HepG2 (cell line): ENCODE results near the gene NAV1. TPM values are rescaled to one million over a fixed set of nuclear protein-coding genes. Genes with fewer than 3 reads are reported as not detected.

Experiments used
- AGO1 ChIP-seq: fragments of 200-400 bp; formaldehyde crosslinking; IDR thresholded peaks from 2 replicates; pipeline ENCODE4 v1.6.1; 2017; ENCODE audit warnings: mild to moderate bottlenecking, low read depth, low read length, moderate library complexity; ENCODE audit not compliant: poor library complexity, severe bottlenecking
- CAMTA2 ChIP-seq: sonication (generic); formaldehyde crosslinking; IDR thresholded peaks from 2 replicates; pipeline ENCODE4 v1.4.0; 2020; ENCODE audit warnings: mild to moderate bottlenecking, missing genetic modification reagents, borderline replicate concordance
- EEA1 ChIP-seq: sonication (generic); formaldehyde crosslinking; IDR thresholded peaks from 2 replicates; pipeline ENCODE4 v1.5.1; 2020; ENCODE audit warnings: mild to moderate bottlenecking, missing genetic modification reagents, borderline replicate concordance
- ELF1 ChIP-seq: sonication (generic); formaldehyde crosslinking; IDR thresholded peaks from 2 replicates; pipeline ENCODE4 v1.4.0; 2020; ENCODE audit warnings: missing genetic modification reagents
- EP300 ChIP-seq, 3 experiments: sonication (generic) in 1 of 3; formaldehyde crosslinking in 1 of 3; IDR thresholded peaks; 2 replicates each; pipeline versions ENCODE4 v1.5.1 to v1.6.1; 2011 to 2020; ENCODE audit warnings: low read depth in 2 of 3, low read length in 2 of 3, borderline replicate concordance in 1 of 3, improper control_type of control experiment in 1 of 3, mild to moderate bottlenecking in 1 of 3, missing genetic modification reagents in 1 of 3, moderate library complexity in 1 of 3
- HNF4A ChIP-seq: sonication (generic); formaldehyde crosslinking; IDR thresholded peaks from 2 replicates; pipeline ENCODE4 v1.4.0; 2020; ENCODE audit warnings: missing genetic modification reagents
- HNRNPK ChIP-seq: fragments of 200-400 bp; formaldehyde crosslinking; IDR thresholded peaks from 2 replicates; pipeline ENCODE4 v1.6.1; 2018; ENCODE audit warnings: low read length, low read depth, moderate library complexity, mild to moderate bottlenecking; ENCODE audit not compliant: poor library complexity, severe bottlenecking
- KDM2A ChIP-seq: sonication (generic); formaldehyde crosslinking; IDR thresholded peaks from 2 replicates; pipeline ENCODE4 v1.4.0; 2020; ENCODE audit warnings: low read depth, missing genetic modification reagents, borderline replicate concordance
- MAZ ChIP-seq, 2 experiments: sonication (generic) in 1 of 2; formaldehyde crosslinking in 1 of 2; IDR thresholded peaks; 2 replicates each; pipeline versions ENCODE4 v1.5.0 to v1.6.1; 2012 to 2020; ENCODE audit warnings: low read depth in 2 of 2, mild to moderate bottlenecking in 2 of 2, borderline replicate concordance in 1 of 2, improper control_type of control experiment in 1 of 2, low read length in 1 of 2, missing genetic modification reagents in 1 of 2, moderate library complexity in 1 of 2
- MIER2 ChIP-seq: IDR thresholded peaks from 2 replicates; pipeline ENCODE4 v1.6.1; 2016; ENCODE audit warnings: missing biosample characterization, missing genetic modification reagents
- NR2F6 ChIP-seq, 2 experiments: IDR thresholded peaks; 2 replicates each; pipeline ENCODE4 v1.6.1; 2016; ENCODE audit warnings: antibody characterized with exemption in 1 of 2, mild to moderate bottlenecking in 1 of 2
- TRIM24 ChIP-seq: sonication (generic); formaldehyde crosslinking; IDR thresholded peaks from 2 replicates; pipeline ENCODE4 v1.8.0; 2022; ENCODE audit warnings: mild to moderate bottlenecking, missing genetic modification reagents
- ZMYM3 ChIP-seq: sonication (generic); formaldehyde crosslinking; IDR thresholded peaks from 2 replicates; pipeline ENCODE4 v1.5.1; 2020; ENCODE audit warnings: mild to moderate bottlenecking, missing genetic modification reagents
- ZNF101 ChIP-seq: sonication (generic); formaldehyde crosslinking; IDR thresholded peaks from 2 replicates; pipeline ENCODE4 v1.4.0; 2020; ENCODE audit warnings: mild to moderate bottlenecking, low read depth, missing genetic modification reagents, borderline replicate concordance
- ZNF75D ChIP-seq: sonication (generic); formaldehyde crosslinking; IDR thresholded peaks from 2 replicates; pipeline ENCODE4 v1.8.1; 2023; ENCODE audit warnings: missing genetic modification reagents, mild to moderate bottlenecking, borderline replicate concordance
- ZNF777 ChIP-seq: sonication (generic); formaldehyde crosslinking; IDR thresholded peaks from 2 replicates; pipeline ENCODE4 v1.4.0; 2020; ENCODE audit warnings: missing genetic modification reagents
- ZNF850 ChIP-seq: sonication (generic); formaldehyde crosslinking; conservative IDR thresholded peaks from 2 replicates; pipeline ENCODE4 v1.9.0; 2021; ENCODE audit warnings: mild to moderate bottlenecking, missing genetic modification reagents
- polyA plus RNA-seq, 8 experiments: library from polyadenylated mRNA; depleted of rRNA in 3 of 8; stranded (reverse) in 7 of 8; unstranded in 1 of 8; fragments of >200 nt; fragmentation: Illumina TruSeq in 4 of 8; extraction: Trizol in 4 of 8; gene quantifications; 2 replicates each; pipeline versions ENCODE4 v1.2.1 to v1.2.3, GENCODE V29; 2011 to 2016; ENCODE audit warnings: low read depth in 4 of 8, missing spikeins in 1 of 8, mixed read lengths in 1 of 8; ENCODE audit not compliant: insufficient read depth in 1 of 8
- total RNA-seq, 5 experiments: library from RNA; depleted of rRNA; stranded (reverse); fragments of >200 nt; fragmentation: Illumina TruSeq; extraction: Trizol; gene quantifications; 2 replicates each; pipeline ENCODE4 v1.2.3, GENCODE V29; 2016; ENCODE audit warnings: low read depth in 1 of 5
- TF ChIP-seq, protein P1 (sequence below): fragments of 450-650 bp; IDR thresholded peaks from 2 replicates; pipeline ENCODE4 v1.6.1; 2017; ENCODE audit warnings: mild to moderate bottlenecking
- TF ChIP-seq, protein P2 (sequence below): sonication (generic); formaldehyde crosslinking; IDR thresholded peaks from 2 replicates; pipeline ENCODE4 v1.4.0; 2020; ENCODE audit warnings: missing genetic modification reagents
- TF ChIP-seq, protein P3 (sequence below): sonication (generic); formaldehyde crosslinking; IDR thresholded peaks from 2 replicates; pipeline ENCODE4 v1.4.0; 2020; ENCODE audit warnings: mild to moderate bottlenecking, low read depth, missing genetic modification reagents
- TF ChIP-seq, protein P4 (sequence below): IDR thresholded peaks from 2 replicates; pipeline ENCODE4 v1.6.1; 2016; ENCODE audit warnings: missing genetic modification reagents, missing compliant biosample characterization
- TF ChIP-seq, protein P5 (sequence below): sonication (generic); formaldehyde crosslinking; IDR thresholded peaks from 2 replicates; pipeline ENCODE4 v1.9.0; 2021; ENCODE audit warnings: missing genetic modification reagents, mild to moderate bottlenecking, borderline replicate concordance

The NAV1 gene
- total and polyA plus RNA-seq, 2 of the 13 experiments (the other 11 are each of a cell fraction or from before 2014, with no cell fraction given), result not detected

DNA sequence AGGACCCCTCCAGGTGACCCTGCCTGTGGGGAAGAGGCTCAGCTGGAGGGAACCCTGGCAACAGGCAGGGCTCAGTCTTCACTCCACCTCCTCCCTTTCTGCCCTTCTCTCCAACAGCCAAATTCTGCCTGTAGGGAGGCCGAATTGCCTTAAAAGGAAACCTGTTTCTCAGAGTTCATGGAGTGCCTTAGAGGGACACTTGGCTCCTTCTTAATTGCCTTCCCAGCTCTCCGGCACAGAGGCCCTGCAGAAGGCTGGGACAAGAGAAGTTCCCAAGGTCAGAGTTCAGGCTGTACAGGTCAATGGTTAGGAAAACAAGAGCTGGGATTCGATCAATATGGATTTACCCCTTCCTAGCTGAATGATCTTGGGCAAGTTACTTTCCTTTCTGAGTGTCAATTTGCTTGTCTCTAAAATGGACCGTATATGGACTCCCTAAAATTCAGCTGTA, 38.2 kb upstream of the NAV1 start (continued):
- TF ChIP-seq AGO1, result no peak
- TF ChIP-seq ELF1 (CRISPR knock-in tag), result no peak
- TF ChIP-seq, protein P1, sequence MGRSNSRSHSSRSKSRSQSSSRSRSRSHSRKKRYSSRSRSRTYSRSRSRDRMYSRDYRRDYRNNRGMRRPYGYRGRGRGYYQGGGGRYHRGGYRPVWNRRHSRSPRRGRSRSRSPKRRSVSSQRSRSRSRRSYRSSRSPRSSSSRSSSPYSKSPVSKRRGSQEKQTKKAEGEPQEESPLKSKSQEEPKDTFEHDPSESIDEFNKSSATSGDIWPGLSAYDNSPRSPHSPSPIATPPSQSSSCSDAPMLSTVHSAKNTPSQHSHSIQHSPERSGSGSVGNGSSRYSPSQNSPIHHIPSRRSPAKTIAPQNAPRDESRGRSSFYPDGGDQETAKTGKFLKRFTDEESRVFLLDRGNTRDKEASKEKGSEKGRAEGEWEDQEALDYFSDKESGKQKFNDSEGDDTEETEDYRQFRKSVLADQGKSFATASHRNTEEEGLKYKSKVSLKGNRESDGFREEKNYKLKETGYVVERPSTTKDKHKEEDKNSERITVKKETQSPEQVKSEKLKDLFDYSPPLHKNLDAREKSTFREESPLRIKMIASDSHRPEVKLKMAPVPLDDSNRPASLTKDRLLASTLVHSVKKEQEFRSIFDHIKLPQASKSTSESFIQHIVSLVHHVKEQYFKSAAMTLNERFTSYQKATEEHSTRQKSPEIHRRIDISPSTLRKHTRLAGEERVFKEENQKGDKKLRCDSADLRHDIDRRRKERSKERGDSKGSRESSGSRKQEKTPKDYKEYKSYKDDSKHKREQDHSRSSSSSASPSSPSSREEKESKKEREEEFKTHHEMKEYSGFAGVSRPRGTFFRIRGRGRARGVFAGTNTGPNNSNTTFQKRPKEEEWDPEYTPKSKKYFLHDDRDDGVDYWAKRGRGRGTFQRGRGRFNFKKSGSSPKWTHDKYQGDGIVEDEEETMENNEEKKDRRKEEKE, result no peak
- peak; percentile 79 for TF ChIP-seq HNF4A
- TF ChIP-seq KDM2A, result no peak
- TF ChIP-seq EEA1 (CRISPR knock-in tag), result no peak
- TF ChIP-seq EP300 (IDR thresholded peaks at IDR 0.05; ENCODE audit: low read depth in 2 of 2, low read length in 2 of 2), result peak in 1 of 2 experiments; percentile 44; a peak in 1 of 4 replicates
- no peak for TF ChIP-seq EP300 (CRISPR knock-in tag; IDR thresholded peaks at IDR 0.05; ENCODE audit: borderline replicate concordance)
- TF ChIP-seq, protein P2, sequence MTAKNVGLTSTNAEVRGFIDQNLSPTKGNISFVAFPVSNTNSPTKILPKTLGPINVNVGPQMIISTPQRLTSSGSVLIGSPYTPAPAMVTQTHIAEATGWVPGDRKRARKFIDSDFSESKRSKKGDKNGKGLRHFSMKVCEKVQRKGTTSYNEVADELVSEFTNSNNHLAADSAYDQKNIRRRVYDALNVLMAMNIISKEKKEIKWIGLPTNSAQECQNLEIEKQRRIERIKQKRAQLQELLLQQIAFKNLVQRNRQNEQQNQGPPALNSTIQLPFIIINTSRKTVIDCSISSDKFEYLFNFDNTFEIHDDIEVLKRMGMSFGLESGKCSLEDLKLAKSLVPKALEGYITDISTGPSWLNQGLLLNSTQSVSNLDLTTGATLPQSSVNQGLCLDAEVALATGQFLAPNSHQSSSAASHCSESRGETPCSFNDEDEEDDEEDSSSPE (CRISPR knock-in tag), result no peak
- TF ChIP-seq MAZ (IDR thresholded peaks at IDR 0.05; ENCODE audit: borderline replicate concordance, low read depth, low read length), result no peak
- TF ChIP-seq MAZ (CRISPR knock-in tag; IDR thresholded peaks at IDR 0.05; ENCODE audit: low read depth), result no peak
- TF ChIP-seq HNRNPK, result no peak
- no peak for TF ChIP-seq TRIM24
- no peak for TF ChIP-seq ZNF101 (CRISPR knock-in tag)
- TF ChIP-seq ZNF777, result no peak
- no peak for TF ChIP-seq ZNF75D (CRISPR knock-in tag)
- TF ChIP-seq, protein P3, sequence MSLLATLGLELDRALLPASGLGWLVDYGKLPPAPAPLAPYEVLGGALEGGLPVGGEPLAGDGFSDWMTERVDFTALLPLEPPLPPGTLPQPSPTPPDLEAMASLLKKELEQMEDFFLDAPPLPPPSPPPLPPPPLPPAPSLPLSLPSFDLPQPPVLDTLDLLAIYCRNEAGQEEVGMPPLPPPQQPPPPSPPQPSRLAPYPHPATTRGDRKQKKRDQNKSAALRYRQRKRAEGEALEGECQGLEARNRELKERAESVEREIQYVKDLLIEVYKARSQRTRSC (CRISPR knock-in tag), result no peak
- TF ChIP-seq ZNF850 (CRISPR knock-in tag), result no peak
- TF ChIP-seq, protein P4, sequence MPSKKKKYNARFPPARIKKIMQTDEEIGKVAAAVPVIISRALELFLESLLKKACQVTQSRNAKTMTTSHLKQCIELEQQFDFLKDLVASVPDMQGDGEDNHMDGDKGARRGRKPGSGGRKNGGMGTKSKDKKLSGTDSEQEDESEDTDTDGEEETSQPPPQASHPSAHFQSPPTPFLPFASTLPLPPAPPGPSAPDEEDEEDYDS (CRISPR knock-in tag), result no peak
- TF ChIP-seq MIER2 (CRISPR knock-in tag), result no peak
- TF ChIP-seq, protein P5, sequence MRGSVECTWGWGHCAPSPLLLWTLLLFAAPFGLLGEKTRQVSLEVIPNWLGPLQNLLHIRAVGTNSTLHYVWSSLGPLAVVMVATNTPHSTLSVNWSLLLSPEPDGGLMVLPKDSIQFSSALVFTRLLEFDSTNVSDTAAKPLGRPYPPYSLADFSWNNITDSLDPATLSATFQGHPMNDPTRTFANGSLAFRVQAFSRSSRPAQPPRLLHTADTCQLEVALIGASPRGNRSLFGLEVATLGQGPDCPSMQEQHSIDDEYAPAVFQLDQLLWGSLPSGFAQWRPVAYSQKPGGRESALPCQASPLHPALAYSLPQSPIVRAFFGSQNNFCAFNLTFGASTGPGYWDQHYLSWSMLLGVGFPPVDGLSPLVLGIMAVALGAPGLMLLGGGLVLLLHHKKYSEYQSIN (CRISPR knock-in tag), result no peak
- TF ChIP-seq CAMTA2 (CRISPR knock-in tag), result no peak
- peak; percentile 94 for TF ChIP-seq NR2F6 (IDR thresholded peaks at IDR 0.05)
- peak; percentile 88 for TF ChIP-seq NR2F6 (CRISPR knock-in tag; IDR thresholded peaks at IDR 0.05)
- TF ChIP-seq ZMYM3 (CRISPR knock-in tag), result peak; percentile 83
